Cerebellar cortex (tissue), 1 donor: ENCODE data around the gene IGFBPL1.

Source experiments
- DNase-seq: peaks from one replicate; pipeline ENCODE4 v3.0.0-alpha.2; 2015; ENCODE audit warnings: low spot score

IGFBPL1 gene

GRCh38 chr9:38357350-38358114, 66.7 kb downstream of the IGFBPL1 start:
- DNase-seq: no peak

- DNase-seq: no peak
Measured at GRCh38 chr9:38356851-38357250, 67.4 kb downstream of the IGFBPL1 start.
